B cell (primary cell): ENCODE measurements around the gene IGF1. TPM values are rescaled to one million over a fixed set of nuclear protein-coding genes. Genes with fewer than 3 reads are reported as not detected.

ENCODE experiments used
- ATAC-seq: fragments of 200-7000 bp; cut with Tn5 transposase; one replicate; pipeline ENCODE4 v1.10.0; 2021; ENCODE audit warnings: low read depth, mild to moderate bottlenecking, moderate number of reproducible peaks, moderate library complexity
- CTCF ChIA-PET: fragments of 350-600 bp; sonication (Branson Sonifier 250); formaldehyde crosslinking; loops from one replicate; lab custom pipeline; 2021; ENCODE audit warnings: antibody characterized with exemption, inconsistent platforms; lab: Charles Lee
- POLR2A ChIA-PET: fragments of 350-600 bp; sonication (Branson Sonifier 250); formaldehyde crosslinking; loops from one replicate; lab custom pipeline; 2021; ENCODE audit warnings: antibody characterized with exemption; lab: Charles Lee
- DNase-seq: peaks from one replicate; pipeline ENCODE4 v3.0.0; 2013
- H2AFZ ChIP-seq: 2 replicates; pipeline ENCODE4 v1.6.1; 2012; ENCODE audit warnings: mild to moderate bottlenecking, low read depth, low read length; ENCODE audit not compliant: insufficient read depth, poor library complexity, severe bottlenecking
- H3K27ac ChIP-seq, 2 donors: 1 replicate in 1 of 2; 2 replicates in 1 of 2; pipeline ENCODE4 v1.5.1; 2012 to 2013; ENCODE audit warnings: low read length in 2 of 2, mild to moderate bottlenecking in 2 of 2, moderate library complexity in 1 of 2
- H3K27me3 ChIP-seq, 4 experiments: fragments of 200-600 bp in 1 of 4; sonication (generic) in 1 of 4; replicated peaks in 1 of 4; 1 replicate in 2 of 4; 2 replicates in 2 of 4; pipeline versions ENCODE4 v1.6.1 to v1.7.0; 2013 to 2016; ENCODE audit warnings: low read length in 3 of 4, mild to moderate bottlenecking in 2 of 4, mixed read lengths in 1 of 4, moderate library complexity in 1 of 4; ENCODE audit not compliant: insufficient read depth in 4 of 4, control insufficient read depth in 3 of 4; ENCODE audit errors: control extremely low read depth in 1 of 4
- H3K36me3 ChIP-seq, 2 experiments: replicated peaks in 1 of 2; 1 replicate in 1 of 2; 2 replicates in 1 of 2; pipeline versions ENCODE4 v1.6.1 to v1.7.1; 2013; ENCODE audit warnings: low read length in 1 of 2; ENCODE audit not compliant: insufficient read depth in 2 of 2, control insufficient read depth in 1 of 2; ENCODE audit errors: control extremely low read depth in 1 of 2, extremely low read depth in 1 of 2
- H3K4me1 ChIP-seq, 2 donors: fragments of 200-600 bp in 1 of 2; sonication (generic) in 1 of 2; 1 replicate in 1 of 2; 2 replicates in 1 of 2; pipeline versions ENCODE4 v1.5.1 to v1.6.1; 2013 to 2017; ENCODE audit warnings: low read length in 2 of 2; ENCODE audit not compliant: control insufficient read depth in 2 of 2, insufficient read depth in 2 of 2
- H3K4me2 ChIP-seq: replicated peaks from 2 replicates; pipeline ENCODE3; 2012; ENCODE audit warnings: mild to moderate bottlenecking, low read depth, low read length; ENCODE audit not compliant: poor library complexity, severe bottlenecking
- H3K4me3 ChIP-seq, 5 experiments: fragments of 200-600 bp in 1 of 5; sonication (generic) in 1 of 5; 1 replicate in 3 of 5; 2 replicates in 2 of 5; pipeline versions ENCODE4 v1.5.1 to v1.7.0; 2011 to 2016; ENCODE audit warnings: low read length in 4 of 5, mild to moderate bottlenecking in 4 of 5, low read depth in 2 of 5, control low read depth in 1 of 5, moderate library complexity in 1 of 5; ENCODE audit not compliant: insufficient read depth in 1 of 5; ENCODE audit errors: control extremely low read depth in 1 of 5, extremely low read depth in 1 of 5
- H3K79me2 ChIP-seq: fragments of 200-600 bp; sonication (generic); one replicate; pipeline ENCODE4 v1.6.0; 2016; ENCODE audit warnings: low read length; ENCODE audit not compliant: control insufficient read depth, insufficient read depth
- H3K9ac ChIP-seq: fragments of 200-600 bp; sonication (generic); 2 replicates; pipeline ENCODE4 v1.6.1; 2017; ENCODE audit warnings: mild to moderate bottlenecking, low read length, moderate library complexity
- H3K9me3 ChIP-seq, 3 donors: one replicate each; pipeline versions ENCODE4 v1.6.1 to v1.7.1; 2013; ENCODE audit warnings: low read length in 2 of 3; ENCODE audit not compliant: control insufficient read depth in 2 of 3, insufficient read depth in 1 of 3; ENCODE audit errors: control extremely low read depth in 1 of 3
- H4K20me1 ChIP-seq: 2 replicates; pipeline ENCODE4 v1.6.0; 2012; ENCODE audit warnings: mild to moderate bottlenecking, low read length; ENCODE audit not compliant: insufficient read depth, control insufficient read depth, poor library complexity, severe bottlenecking
- H3K27ac Mint-ChIP-seq: one replicate; pipeline ENCODE4 v1.8.0; 2021; ENCODE audit warnings: mixed read lengths
- H3K27me3 Mint-ChIP-seq: one replicate; pipeline ENCODE4 v1.8.0; 2021; ENCODE audit warnings: mixed read lengths
- H3K4me1 Mint-ChIP-seq: one replicate; pipeline ENCODE4 v1.8.0; 2021; ENCODE audit warnings: mixed read lengths
- H3K4me3 Mint-ChIP-seq: one replicate; pipeline ENCODE4 v1.8.0; 2021; ENCODE audit warnings: mixed read lengths
- H3K9me3 Mint-ChIP-seq: one replicate; pipeline ENCODE4 v1.8.0; 2022; ENCODE audit warnings: mixed read lengths; ENCODE audit not compliant: insufficient read depth
- CTCF ChIP-seq: fragments of 200-600 bp; IDR thresholded peaks from one replicate; pipeline ENCODE4 v1.8.0; 2022; ENCODE audit warnings: antibody characterized with exemption, mild to moderate bottlenecking
- EZH2 ChIP-seq: IDR thresholded peaks from 2 replicates; pipeline ENCODE4 v1.6.1; 2012; ENCODE audit warnings: borderline replicate concordance, low read depth, mild to moderate bottlenecking, moderate library complexity, low read length; ENCODE audit not compliant: insufficient read depth, poor library complexity, severe bottlenecking
- WGBS: methylation state at CpG from one replicate; pipeline ENCODE4 v1.1.5; 2013; ENCODE audit warnings: missing lambda C conversion rate; ENCODE audit not compliant: insufficient coverage; 5-methylcytosine and 5-hydroxymethylcytosine counted together
- intact Hi-C: fragments of 100-400 bp; cut with micrococcal nuclease; formaldehyde crosslinking; loops from one replicate; pipeline ENCODE4 v1.10.0; 2022
- polyA plus RNA-seq: library from polyadenylated mRNA; depleted of rRNA; stranded (reverse); fragments of >200 nt; gene quantifications from 2 replicates; pipeline ENCODE4 v1.2.3, GENCODE V29; 2012
- total RNA-seq, 2 donors: library from RNA; stranded (reverse); fragments of 120-200 nt in 1 of 2; gene quantifications; 1 replicate in 1 of 2; 2 replicates in 1 of 2; pipeline versions ENCODE4 v1.2.3 to v1.2.4, GENCODE V29; 2013 to 2022

Gene IGF1
- total and polyA plus RNA-seq, 2 donors (not counting 1 experiment from before 2014, with no cell fraction given), result 0.21 TPM; not detected in 1

- H3K4me2 ChIP-seq, result no peak overlapping the region
- POLR2A ChIA-PET, result no interaction called here
- CTCF ChIA-PET, result interaction anchor here (0.8 kb wide), 1 partner anchor 331 kb away, joined by 3 read pairs; no protein-coding TSS in a partner anchor
- Mint-ChIP-seq H3K27me3 (peaks cover 6% of the 10 kb centered on the region), H3K4me3 (no peak overlapping the region), H3K4me1 (peaks cover 7% of the 10 kb centered on the region), H3K9me3 (no peaks in the 10 kb centered on the region), H3K27ac (no peak overlapping the region)
- DNase-seq (peak; percentile 29), ATAC-seq (no peak)
- no peak overlapping the region for H3K4me3 ChIP-seq
- TF ChIP-seq CTCF, result no peak
- TF ChIP-seq EZH2, result no peak
- no peak overlapping the region for H3K27ac ChIP-seq
- no peaks in the 10 kb centered on the region for H3K79me2 ChIP-seq
- H3K9ac ChIP-seq, result peak overlapping the region; percentile 19
- H3K36me3 ChIP-seq, result no peaks in the 10 kb centered on the region
- H4K20me1 ChIP-seq, result no peaks in the 10 kb centered on the region
- no CpG with 5 or more reads among the region's 2 CpGs for WGBS
- peaks cover 0 to 7% (median 1%) of the 10 kb centered on the region in 4 experiments for H3K27me3 ChIP-seq
- peaks cover 3 to 6% of the 10 kb centered on the region in 2 donors for H3K4me1 ChIP-seq
- no peaks in the 10 kb centered on the region for H3K9me3 ChIP-seq
- H2AFZ ChIP-seq, result peak overlapping the region; percentile 11
- intact Hi-C loops, result no loop called here
These were observed 22.8 kb upstream of the IGF1 start for GRCh38 chr12:102503056-102503681.

GRCh38 chr12:102501773-102502172 lies 21.4 kb upstream of the IGF1 start:
- POLR2A ChIA-PET, result no interaction called here
- WGBS, result 53% methylated on average over 5 of the region's 5 CpGs
- H3K36me3 ChIP-seq, result no peaks in the 10 kb centered on the region

More at GRCh38 chr12:102501773-102502172, 21.4 kb upstream of the IGF1 start:
- Histone ChIP-seq H3K9ac (no peak overlapping the region), H3K4me2 (no peak overlapping the region), H3K9me3 (no peaks in the 10 kb centered on the region), H4K20me1 (no peaks in the 10 kb centered on the region), H3K79me2 (no peaks in the 10 kb centered on the region), H3K4me3 (no peak overlapping the region), H2AFZ (no peak overlapping the region), H3K27ac (no peak overlapping the region), H3K27me3 (peaks cover 0 to 7% (median 1%) of the 10 kb centered on the region in 4 experiments), H3K4me1 (peaks cover 3 to 6% of the 10 kb centered on the region in 2 donors)
- peaks cover 7% of the 10 kb centered on the region for H3K4me1 Mint-ChIP-seq
- ATAC-seq (no peak), DNase-seq (no peak)
- H3K4me3 Mint-ChIP-seq, result no peak overlapping the region
- intact Hi-C loops, result no loop called here
- CTCF ChIA-PET, result interaction anchor here (1.4 kb wide), 1 partner anchor 17 kb away, joined by 5 read pairs; no protein-coding TSS in a partner anchor
- H3K27ac Mint-ChIP-seq, result no peak overlapping the region
- no peak for TF ChIP-seq CTCF
- H3K9me3 Mint-ChIP-seq, result no peaks in the 10 kb centered on the region
- peaks cover 6% of the 10 kb centered on the region for H3K27me3 Mint-ChIP-seq
